HUES64 (cell line): ENCODE measurements around the gene ATXN7L1.

Experiments used
- H3K27ac ChIP-seq: 2 replicates; pipeline ENCODE4 v1.7.0; 2013; ENCODE audit warnings: low read depth, low read length, inconsistent platforms
- H3K27me3 ChIP-seq: 2 replicates; pipeline ENCODE4 v1.6.1; 2013; ENCODE audit warnings: mild to moderate bottlenecking, low read length; ENCODE audit not compliant: insufficient read depth
- H3K36me3 ChIP-seq: 2 replicates; pipeline ENCODE4 v1.6.1; 2013; ENCODE audit warnings: mild to moderate bottlenecking, low read length; ENCODE audit not compliant: insufficient read depth
- H3K4me1 ChIP-seq: 2 replicates; pipeline ENCODE4 v1.6.1; 2013; ENCODE audit warnings: mild to moderate bottlenecking, low read length, moderate library complexity; ENCODE audit not compliant: insufficient read depth
- H3K4me3 ChIP-seq: 2 replicates; pipeline ENCODE4 v1.5.1; 2013; ENCODE audit warnings: mild to moderate bottlenecking, low read length, moderate library complexity
- H3K9ac ChIP-seq: 2 replicates; pipeline ENCODE4 v1.6.1; 2013; ENCODE audit warnings: mild to moderate bottlenecking, low read depth, low read length
- H3K9me3 ChIP-seq: 2 replicates; pipeline ENCODE4 v1.6.1; 2013; ENCODE audit warnings: low read depth, low read length; ENCODE audit not compliant: insufficient read depth
- WGBS: fragments of 150-250, 120-280 bp; methylation state at CpG from one replicate; pipeline ENCODE4 v1.1.7; 2013; ENCODE audit warnings: missing lambda C conversion rate; 5-methylcytosine and 5-hydroxymethylcytosine counted together

ATXN7L1 gene

DNA sequence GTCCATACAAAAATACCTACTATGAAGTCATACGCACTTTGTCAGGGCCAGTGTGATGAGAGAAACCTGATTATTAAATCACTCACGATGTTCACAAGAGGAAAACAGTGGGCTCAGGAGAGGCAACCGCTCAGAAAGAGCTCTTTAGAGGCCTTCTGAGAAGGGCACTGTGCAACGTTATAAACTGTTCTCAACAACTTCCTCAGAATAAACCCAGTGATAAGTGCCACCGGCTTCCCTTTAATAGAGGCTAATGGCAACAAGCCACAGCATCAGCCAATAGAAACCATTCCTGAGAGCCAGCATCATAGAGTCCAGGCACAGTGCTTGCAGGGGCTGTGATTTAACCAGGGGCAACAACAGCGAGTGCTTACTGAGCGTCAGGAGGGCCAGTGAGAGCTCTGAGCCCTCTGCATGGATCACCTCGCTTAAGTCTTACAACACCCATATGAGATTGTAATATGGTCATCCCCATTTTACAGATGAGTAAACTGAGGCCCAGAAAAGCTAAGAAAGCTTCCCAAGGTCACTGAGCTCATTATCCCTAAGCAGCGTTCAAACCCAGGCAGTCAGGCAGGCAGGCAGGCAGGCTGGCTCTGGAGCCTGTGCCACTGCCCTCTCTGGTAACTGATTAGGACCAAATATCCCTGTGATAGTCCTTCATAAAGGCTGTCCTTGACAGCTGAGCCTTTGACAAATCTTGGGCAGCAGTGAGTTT, 30.9 kb upstream of the ATXN7L1 start:
- H3K27me3 ChIP-seq = no peaks in the 10 kb centered on the region
- H3K36me3 ChIP-seq = peaks cover 8% of the 10 kb centered on the region
- H3K9me3 ChIP-seq = peaks cover 6% of the 10 kb centered on the region
- WGBS = 92% methylated on average over 9 of the region's 9 CpGs
- H3K27ac ChIP-seq = no peak overlapping the region
- H3K4me1 ChIP-seq = peaks cover 20% of the 10 kb centered on the region
- no peak overlapping the region for H3K4me3 ChIP-seq
- H3K9ac ChIP-seq = no peak overlapping the region

DNA sequence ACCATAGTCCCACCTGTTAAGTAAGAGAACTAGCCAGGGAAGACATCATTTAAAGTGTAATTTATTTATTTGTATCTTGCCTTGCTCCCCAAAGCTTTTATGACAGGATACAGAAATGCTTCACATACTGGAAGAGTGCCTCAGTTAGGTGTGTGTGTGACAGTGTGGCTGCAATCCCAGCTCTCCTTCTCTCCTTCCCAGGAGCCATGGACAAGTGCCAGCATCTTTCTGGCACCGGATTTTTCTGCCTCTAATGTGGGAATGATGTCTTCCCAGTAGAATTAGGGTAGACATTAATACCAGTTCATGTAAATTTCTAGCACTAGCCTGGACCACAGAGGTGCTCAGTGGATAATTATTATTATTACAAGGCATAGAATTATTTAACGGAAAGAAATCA, 30.3 kb upstream of the ATXN7L1 start:
- Histone ChIP-seq H3K9me3 (peaks cover 6% of the 10 kb centered on the region), H3K4me3 (no peak overlapping the region), H3K36me3 (peaks cover 8% of the 10 kb centered on the region), H3K27ac (no peak overlapping the region), H3K4me1 (peaks cover 20% of the 10 kb centered on the region), H3K9ac (no peak overlapping the region), H3K27me3 (no peaks in the 10 kb centered on the region)
- WGBS = 80% methylated on average over 1 of the region's 2 CpGs

DNA sequence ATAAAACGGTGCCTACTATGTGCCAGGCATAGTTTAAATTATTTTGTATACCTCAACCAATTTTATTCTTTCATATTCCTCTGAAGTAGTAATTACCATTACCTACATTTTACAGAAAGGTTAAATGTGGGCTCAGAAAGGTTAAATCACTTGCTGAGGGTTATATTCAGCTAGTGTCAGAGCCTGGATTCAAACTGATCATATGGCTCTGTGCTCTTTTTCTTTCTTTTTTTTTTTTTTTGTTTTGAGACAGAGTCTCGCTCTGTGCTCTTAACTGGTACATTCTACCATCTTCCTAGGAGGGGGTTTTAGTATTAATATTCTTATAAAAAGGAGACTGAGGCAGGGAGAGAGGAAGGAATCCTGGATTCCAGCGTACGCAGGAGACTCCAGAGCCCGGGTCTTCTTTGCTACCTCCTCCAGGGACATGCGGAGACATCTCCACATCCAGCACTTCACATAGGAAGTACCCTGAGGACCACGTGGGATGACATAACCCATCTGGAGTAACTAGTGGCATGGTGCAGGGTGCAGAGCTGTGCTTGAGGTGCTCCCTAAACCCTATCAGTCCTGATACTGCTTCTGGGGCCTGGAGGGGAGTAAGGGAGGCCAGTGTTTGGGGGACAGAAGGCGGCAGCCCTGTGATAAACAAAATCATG, 29.6 kb upstream of the ATXN7L1 start:
- H3K9me3 ChIP-seq = peaks cover 4% of the 10 kb centered on the region
- H3K36me3 ChIP-seq = peaks cover 5% of the 10 kb centered on the region
- H3K27me3 ChIP-seq = no peaks in the 10 kb centered on the region
- WGBS = 60% methylated on average over 6 of the region's 8 CpGs
- peaks cover 20% of the 10 kb centered on the region for H3K4me1 ChIP-seq
- peak overlapping the region; percentile 9; the same call in 1 of the 2 replicates for H3K27ac ChIP-seq
- no peak overlapping the region; the same call in 1 of the 2 replicates for H3K4me3 ChIP-seq
- no peak overlapping the region for H3K9ac ChIP-seq

DNA sequence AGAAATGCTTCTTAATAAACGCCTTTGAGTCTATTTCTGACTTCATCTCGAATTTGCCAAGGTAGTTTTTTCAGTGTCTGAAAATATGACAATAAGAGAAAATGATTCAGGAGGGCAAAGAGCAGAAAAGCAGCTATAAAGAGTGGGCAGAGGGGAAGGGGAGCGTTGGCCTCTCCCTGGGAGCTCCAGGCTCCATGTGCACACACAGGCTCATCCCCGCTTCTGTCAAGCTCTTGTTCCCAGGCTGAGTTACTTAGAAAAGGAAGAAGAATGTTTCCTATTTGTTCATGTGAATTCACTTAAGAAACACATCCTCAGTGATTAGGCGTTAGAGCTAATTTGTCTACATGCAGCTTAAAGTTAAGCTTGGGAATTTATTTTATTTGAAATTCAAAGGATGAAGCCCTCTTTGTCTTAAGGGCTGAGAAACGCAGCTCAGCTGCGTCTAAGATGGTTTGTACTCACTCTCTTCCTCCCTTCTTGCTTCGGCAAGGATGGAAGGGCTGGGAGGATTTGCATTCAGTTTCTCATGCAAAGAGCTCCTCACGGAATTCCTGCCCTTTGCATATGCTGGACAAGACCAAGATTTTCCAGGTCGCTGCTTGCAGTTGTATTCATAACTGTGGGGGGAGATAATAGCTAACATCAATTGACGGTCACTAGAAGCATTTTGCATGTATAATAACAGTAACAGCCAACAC, 29.0 kb upstream of the ATXN7L1 start:
- Histone ChIP-seq H3K9me3 (no peaks in the 10 kb centered on the region), H3K27ac (peak overlapping the region; percentile 65; the same call in 1 of the 2 replicates), H3K9ac (no peak overlapping the region), H3K4me3 (peak overlapping the region; percentile 14; the same call in 1 of the 2 replicates), H3K36me3 (no peaks in the 10 kb centered on the region), H3K4me1 (peaks cover 20% of the 10 kb centered on the region), H3K27me3 (no peaks in the 10 kb centered on the region)
- WGBS = 28% methylated on average over 11 of the region's 11 CpGs

DNA sequence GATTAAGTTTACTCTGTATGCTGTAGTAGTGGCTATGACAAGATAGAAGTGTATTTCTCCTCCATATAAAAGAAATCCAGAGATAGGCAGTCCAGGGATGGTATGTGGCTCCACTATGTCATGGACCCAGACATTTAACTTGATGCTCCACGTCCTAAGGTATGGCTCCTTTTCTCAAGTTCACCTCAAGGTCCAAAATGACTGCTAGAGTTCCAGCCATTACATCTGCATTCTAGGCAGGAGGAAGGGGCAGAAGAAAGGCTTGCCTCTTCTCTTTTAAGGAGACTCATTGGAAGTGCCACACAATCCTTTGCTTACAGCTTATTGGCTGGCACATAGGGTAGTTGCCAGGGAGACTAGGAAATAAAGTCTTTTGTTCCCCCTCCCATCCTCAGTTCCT, 27.7 kb upstream of the ATXN7L1 start:
- H3K4me3 ChIP-seq = no peak overlapping the region
- WGBS = 97% methylated on average over 1 of the region's 1 CpG
- H3K27ac ChIP-seq = no peak overlapping the region
- no peak overlapping the region for H3K9ac ChIP-seq
- H3K4me1 ChIP-seq = peaks cover 20% of the 10 kb centered on the region
- no peaks in the 10 kb centered on the region for H3K27me3 ChIP-seq
- no peaks in the 10 kb centered on the region for H3K36me3 ChIP-seq
- H3K9me3 ChIP-seq = no peaks in the 10 kb centered on the region

DNA sequence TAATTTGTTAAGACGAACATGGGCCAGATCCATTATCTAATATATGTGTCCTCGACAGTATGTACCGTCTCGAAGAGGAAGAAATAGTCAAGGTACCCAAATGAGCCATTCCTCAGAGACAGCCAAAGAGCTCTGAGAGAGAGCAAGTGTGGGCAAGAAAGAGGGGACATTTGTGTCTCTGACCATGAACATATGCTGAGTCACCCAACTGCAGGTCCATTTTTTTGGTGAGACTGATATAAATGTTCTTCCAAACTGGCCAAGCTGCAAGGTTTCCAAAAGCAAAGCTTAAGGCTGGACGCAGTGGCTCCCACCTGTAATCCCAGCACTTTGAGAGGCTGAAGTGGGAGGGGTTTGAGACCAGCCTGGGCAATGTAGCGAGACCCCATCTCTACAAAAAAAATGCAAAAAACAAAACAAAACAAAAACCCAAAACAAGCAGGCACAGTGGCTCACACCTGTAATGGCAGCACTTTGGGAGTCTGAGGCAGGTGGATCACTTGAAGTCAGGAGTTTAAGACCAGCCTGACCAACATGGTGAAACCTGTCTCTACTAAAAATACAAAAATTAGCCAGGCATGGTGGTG, 26.0 kb upstream of the ATXN7L1 start:
- WGBS = 98% methylated on average over 6 of the region's 6 CpGs
- Histone ChIP-seq H3K9me3 (no peaks in the 10 kb centered on the region), H3K27me3 (no peaks in the 10 kb centered on the region), H3K4me3 (no peak overlapping the region), H3K36me3 (no peaks in the 10 kb centered on the region), H3K9ac (no peak overlapping the region), H3K27ac (no peak overlapping the region), H3K4me1 (peaks cover 20% of the 10 kb centered on the region)

DNA sequence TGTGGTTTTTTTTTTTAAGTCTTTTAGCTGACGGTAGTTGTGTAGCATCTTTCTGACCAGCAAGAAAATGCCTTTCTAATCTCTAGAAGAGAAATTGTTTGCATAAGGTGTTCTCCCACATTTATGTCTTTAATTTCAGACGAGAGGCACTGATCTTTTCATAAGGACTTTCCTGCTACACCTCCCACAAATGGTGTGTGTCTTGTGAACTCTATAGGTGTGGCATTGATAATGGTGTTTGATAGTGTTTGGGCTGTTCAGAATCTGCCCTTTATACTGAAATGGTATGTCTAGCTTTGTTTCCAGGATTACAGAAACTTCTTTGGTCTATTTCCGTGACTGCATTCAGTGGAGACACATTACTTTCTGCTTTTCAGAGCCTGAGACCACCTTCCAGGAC, 21.6 kb upstream of the ATXN7L1 start:
- no peaks in the 10 kb centered on the region for H3K9me3 ChIP-seq
- H3K36me3 ChIP-seq = no peaks in the 10 kb centered on the region; the same call in 1 of the 2 replicates
- H3K27me3 ChIP-seq = no peaks in the 10 kb centered on the region
- no peak overlapping the region for H3K27ac ChIP-seq
- WGBS = 98% methylated on average over 3 of the region's 3 CpGs
- no peak overlapping the region for H3K9ac ChIP-seq
- no peak overlapping the region for H3K4me3 ChIP-seq
- no peaks in the 10 kb centered on the region for H3K4me1 ChIP-seq

DNA sequence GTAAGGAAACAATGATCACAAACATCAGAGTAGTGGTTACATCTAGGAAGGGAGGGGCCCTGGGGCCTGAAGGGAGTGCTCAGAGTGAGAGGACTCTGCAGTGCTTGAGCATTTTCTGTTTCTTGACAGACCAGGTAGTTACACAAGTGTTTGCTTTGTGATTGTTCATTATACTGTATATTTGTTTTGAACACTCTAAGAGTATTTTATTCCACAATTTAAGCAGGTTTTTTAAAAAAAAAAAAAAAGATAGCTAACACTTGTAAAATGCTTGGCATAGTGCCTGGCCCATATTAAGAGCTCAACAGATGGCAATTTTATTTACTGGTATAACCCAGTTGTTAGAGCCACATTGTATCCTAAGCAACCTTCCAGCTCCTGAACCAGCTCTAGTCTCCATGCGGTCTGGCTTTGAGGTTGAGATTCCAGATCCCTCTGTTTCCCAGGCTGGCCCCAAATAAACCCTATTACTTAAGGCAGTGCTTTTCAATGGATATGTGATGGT, 20.1 kb upstream of the ATXN7L1 start:
- H3K36me3 ChIP-seq = no peaks in the 10 kb centered on the region; the same call in 1 of the 2 replicates
- H3K9me3 ChIP-seq = no peaks in the 10 kb centered on the region
- H3K27me3 ChIP-seq = no peaks in the 10 kb centered on the region
- no peak overlapping the region for H3K4me3 ChIP-seq
- no peak overlapping the region for H3K9ac ChIP-seq
- no peak overlapping the region for H3K27ac ChIP-seq
- no peaks in the 10 kb centered on the region for H3K4me1 ChIP-seq
- WGBS = 83% methylated on average over 1 of the region's 1 CpG

DNA sequence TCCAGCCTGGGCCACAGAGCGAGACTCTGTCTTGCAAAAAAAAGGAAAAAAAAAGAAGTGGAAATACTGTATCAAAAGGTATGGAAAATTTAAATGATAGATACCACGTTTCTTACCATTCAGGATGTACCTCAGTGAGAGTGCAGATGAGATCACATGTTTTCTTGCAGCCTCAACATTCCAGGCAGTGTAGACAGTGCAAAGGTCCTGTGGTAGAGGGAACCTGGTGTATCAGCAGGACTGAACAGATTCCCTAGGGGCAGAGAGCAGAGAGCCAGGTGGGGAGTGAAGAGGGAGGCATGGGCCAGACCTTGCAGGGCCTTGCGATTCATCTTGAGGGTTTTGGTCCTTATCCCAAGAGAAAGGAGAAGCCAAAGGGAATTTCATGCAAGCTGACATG, 17.7 kb upstream of the ATXN7L1 start:
- WGBS = 96% methylated on average over 3 of the region's 3 CpGs

DNA sequence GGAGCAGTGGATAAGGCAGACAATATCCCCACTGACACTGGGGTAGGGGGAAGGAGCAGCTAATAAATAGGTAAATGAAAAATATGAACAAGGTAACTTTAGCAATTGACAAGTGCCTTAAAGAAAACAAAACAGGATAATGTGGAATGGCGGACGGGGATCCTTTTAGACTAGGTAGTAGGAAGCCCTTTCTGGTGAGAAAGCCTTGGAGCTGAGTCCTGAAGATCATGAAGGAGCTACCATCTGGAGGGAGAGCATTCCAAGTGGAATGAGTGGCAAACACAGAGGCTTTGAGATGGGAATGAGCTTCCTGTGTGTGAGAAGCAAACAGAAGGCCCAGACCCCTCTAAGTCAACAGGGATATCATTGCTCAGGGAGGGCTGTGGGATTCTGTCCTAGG, 16.0 kb upstream of the ATXN7L1 start:
- Histone ChIP-seq H3K4me1 (0 out of 2 replicates have a peak, but pooled peaks cover 4% of the 10 kb centered on the region), H3K27ac (no peak overlapping the region), H3K4me3 (no peak overlapping the region), H3K9me3 (no peaks in the 10 kb centered on the region), H3K27me3 (no peaks in the 10 kb centered on the region), H3K36me3 (no peaks in the 10 kb centered on the region; the same call in 1 of the 2 replicates), H3K9ac (no peak overlapping the region)
- WGBS = 88% methylated on average over 2 of the region's 2 CpGs

More for the DNA sequence above, 17.7 kb upstream of the ATXN7L1 start:
- Histone ChIP-seq H3K27ac (no peak overlapping the region), H3K4me1 (no peaks in the 10 kb centered on the region), H3K9ac (no peak overlapping the region), H3K4me3 (no peak overlapping the region), H3K9me3 (no peaks in the 10 kb centered on the region), H3K36me3 (no peaks in the 10 kb centered on the region; the same call in 1 of the 2 replicates), H3K27me3 (no peaks in the 10 kb centered on the region)
